HG02852 (cell line): ENCODE results near the gene TELO2.

Source experiments
- ATAC-seq: cut with Tn5 transposase; IDR thresholded peaks from one replicate; pipeline ENCODE4 v1.9.1; 2021; ENCODE audit warnings: mild to moderate bottlenecking, moderate library complexity; ENCODE audit not compliant: unreplicated experiment

Gene TELO2

GRCh38 chr16:1511662-1512569 lies 18.8 kb downstream of the TELO2 start:
- no peak for ATAC-seq

GRCh38 chr16:1512774-1513173 lies 19.6 kb downstream of the TELO2 start:
- no peak for ATAC-seq

DNA sequence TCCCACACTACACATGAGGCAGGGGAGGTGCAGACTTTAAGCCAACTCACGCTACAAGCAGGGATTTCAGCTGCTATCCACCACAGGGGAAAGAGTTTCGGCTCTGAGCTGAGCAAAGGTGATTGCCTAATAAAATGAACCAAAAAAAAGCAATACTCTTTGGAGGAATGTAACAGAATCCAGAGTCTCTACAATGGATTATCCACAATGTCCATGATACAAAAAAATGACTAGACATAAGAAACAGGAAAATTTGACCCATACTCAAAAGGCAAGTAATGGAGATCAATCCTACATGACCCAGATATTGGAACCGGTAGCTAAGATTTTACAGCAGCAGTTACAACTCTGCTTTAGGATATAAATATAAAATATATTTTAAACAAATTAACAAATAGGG lies 21.3 kb downstream of the TELO2 start:
- no peak for ATAC-seq

DNA sequence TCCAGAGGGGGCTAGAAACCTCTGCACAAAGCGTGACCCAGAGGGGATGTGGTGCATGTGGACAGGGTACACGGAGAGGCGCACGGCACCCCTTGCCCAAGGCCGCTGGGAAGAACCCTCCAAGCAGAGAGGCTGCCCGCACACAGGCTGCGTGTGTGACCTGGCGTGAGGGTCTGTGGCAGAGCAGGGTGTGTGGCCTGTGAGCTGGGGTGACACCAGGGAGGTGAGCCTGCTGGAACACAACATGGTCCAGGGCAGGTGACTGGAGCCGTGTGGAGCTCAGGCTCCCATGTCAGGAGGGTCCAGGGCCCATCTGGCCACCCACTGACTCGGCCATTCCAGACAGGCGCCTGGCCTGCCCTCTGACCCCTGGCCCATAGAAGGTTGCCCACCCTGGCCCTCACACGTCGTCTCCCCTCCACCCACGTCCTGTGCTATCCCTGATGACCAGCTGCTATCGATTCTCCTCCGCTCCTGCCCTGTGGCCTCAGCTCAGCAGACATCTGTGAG lies 25.5 kb downstream of the TELO2 start:
- ATAC-seq = no peak

DNA sequence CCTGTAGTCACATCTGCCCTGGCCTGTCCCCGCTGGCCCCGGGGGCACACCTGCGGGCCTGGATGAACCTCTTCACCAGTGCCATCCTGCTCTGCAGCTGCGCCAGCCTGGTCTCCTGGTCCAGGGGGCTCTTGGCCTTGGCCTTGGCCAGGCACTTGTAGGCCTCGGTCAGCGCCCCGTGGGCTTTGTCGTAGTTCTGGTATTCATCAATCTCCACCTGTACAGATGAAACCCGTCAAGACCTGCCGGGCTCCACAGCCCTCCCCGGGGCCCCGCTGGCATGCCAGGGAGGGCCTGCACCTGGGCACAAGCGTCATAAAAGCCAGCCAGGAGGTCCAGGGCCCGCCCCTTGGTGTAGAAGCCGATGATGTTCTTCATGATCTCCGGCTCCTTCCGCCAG lies 26.7 kb downstream of the TELO2 start:
- ATAC-seq = no peak

DNA sequence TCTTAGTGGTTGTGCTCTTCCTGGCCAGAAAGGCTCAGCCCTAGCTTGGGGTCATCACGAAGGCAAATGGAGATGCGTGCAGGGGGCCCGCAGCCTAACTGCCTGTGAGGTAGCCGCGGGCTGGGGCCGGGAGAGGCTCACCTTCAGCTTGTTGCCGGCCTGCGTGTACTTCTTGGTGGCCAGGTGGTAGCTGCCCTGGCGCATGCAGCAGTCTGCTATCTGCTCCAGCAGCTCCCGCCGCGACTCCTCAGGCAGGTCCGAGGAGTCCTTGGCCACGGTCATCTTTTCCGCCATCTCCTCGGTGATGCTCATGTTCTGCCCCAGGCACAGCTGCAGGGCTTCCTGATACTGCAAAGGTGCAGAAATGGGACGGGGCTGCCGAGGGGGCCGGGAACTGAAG lies 27.3 kb downstream of the TELO2 start:
- no peak for ATAC-seq

DNA sequence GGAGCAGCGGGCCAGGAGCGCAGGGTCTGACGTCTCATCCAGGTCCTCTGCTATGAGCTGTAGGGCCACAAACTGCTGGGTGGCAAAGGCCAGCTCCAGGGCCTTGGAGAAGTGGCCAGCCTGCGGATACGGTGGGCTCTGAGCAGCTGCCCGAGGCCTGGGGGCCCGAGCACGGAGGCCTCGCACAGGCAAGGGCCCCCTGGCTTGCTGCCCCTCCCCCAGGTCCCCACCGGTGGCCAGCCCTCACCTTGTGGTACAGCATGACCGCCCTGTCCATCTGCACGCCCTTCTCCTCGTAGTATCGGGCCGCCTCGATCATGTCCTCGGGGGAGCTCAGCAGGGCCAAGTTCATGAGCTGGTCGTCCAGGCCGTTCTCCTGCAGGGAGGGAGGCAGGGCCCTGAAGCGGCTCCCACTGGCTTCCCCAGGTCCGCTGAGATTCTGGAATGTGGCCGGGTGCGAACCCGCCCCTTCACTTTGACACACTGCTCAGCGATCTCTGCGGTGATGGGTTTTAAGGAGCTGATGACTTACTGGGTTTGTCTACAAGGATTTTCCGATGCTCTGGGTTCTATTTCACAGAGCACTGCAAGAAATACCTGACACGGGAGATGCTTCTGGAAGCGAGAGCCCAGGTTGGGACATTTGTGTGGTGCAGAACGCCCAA lies 30.6 kb downstream of the TELO2 start:
- no peak for ATAC-seq

- ATAC-seq = no peak
Measured at GRCh38 chr16:1524366-1524765, 31.2 kb downstream of the TELO2 start.

- ATAC-seq = no peak
Measured at GRCh38 chr16:1525871-1526607, 32.9 kb downstream of the TELO2 start.

GRCh38 chr16:1526608-1527555 lies 33.7 kb downstream of the TELO2 start:
- no peak for ATAC-seq

- ATAC-seq = no peak
Measured at GRCh38 chr16:1527836-1528811, 35.0 kb downstream of the TELO2 start.

DNA sequence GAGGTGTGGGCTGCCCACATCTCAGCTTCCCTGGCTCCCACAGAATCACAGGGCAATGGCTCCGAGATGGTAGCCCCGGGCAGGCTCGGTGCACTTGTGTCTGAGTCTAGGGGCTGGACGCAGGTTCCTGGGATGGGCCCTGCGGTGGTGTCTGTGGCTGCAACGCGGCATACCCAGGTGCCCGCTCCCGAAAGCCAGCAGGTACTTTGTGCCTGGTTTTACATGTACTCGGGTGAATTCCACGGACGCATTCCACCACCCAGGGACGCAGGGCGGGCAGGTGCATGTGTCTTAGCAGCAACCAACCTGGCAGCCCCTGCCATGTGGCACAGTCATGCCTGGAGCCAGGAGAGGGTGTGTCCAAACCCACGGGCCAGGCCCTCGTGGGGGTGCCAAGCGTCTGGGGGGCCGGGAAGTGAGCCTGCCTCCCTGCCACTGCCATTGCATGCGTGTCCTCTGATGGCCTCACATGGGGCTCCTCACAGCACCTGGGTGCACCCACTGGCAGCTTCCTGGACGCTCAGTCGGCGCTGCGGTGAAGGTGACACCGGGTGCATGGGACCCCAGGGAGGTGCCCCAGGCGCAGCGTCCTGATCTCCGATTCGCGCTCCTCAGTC lies 35.9 kb downstream of the TELO2 start:
- no peak for ATAC-seq

DNA sequence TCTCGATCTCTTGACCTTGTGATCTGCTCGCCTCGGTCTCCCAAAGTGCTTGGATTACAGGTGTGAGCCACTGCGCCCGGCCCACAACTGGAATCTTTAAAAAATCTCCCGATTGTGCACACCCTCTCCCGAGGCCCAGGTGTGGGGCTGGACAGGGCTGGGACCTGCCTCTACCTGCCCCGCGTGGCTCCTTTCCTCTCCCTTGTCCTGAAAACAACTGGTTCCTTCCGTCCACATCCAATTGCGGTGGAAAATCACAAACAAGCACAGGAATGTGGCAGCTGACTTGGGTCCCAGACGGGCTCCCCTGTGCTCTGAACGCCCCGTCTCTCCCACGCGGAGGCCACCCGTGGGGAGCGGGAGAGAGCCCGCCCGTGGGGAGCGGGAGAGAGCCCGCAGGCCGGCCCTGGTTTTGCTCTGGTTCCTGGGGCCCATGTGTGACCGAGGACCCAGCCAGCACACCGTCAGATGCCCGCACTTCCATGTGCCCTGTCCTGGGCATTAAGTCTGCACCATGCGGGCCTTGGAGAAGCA lies 37.3 kb downstream of the TELO2 start:
- ATAC-seq = no peak

DNA sequence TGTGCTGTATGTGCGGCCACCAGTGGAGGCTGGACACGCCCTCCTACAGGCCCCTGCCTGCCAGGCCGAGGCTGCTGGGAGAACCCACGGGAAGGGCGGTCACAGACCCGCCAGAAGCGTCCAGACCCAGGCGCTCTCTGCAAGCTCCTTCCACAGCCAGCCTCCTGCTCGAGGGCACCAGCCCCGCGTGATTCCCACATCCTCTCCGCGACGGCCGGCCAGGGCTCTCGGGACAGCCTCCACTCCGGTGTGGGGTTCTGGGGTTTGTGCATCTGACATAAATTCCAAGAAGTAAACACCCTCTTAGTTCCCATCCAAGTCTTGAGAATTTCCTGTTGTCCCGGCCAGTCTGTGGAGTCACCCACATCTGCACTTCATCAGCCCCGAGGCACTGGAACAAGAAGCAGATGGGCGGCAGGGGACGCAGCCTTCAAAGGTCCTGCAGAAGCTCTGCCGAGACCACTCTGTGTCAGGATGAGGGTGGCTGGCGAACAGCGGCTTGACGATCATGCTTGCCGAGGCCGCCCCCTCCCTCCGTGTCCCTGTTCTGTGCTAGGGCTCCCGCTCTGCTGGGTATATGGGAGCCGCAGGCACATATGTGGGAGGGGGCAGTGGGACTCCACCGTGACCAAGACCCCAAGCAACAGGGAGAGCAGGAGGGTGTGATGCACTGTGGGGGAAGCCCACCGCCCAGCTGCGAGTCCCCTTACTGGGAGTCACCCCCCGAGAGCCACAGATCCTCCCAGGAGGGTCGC lies 37.9 kb downstream of the TELO2 start:
- no peak for ATAC-seq

- no peak for ATAC-seq
Measured at GRCh38 chr16:1531638-1531910, 38.4 kb downstream of the TELO2 start.

DNA sequence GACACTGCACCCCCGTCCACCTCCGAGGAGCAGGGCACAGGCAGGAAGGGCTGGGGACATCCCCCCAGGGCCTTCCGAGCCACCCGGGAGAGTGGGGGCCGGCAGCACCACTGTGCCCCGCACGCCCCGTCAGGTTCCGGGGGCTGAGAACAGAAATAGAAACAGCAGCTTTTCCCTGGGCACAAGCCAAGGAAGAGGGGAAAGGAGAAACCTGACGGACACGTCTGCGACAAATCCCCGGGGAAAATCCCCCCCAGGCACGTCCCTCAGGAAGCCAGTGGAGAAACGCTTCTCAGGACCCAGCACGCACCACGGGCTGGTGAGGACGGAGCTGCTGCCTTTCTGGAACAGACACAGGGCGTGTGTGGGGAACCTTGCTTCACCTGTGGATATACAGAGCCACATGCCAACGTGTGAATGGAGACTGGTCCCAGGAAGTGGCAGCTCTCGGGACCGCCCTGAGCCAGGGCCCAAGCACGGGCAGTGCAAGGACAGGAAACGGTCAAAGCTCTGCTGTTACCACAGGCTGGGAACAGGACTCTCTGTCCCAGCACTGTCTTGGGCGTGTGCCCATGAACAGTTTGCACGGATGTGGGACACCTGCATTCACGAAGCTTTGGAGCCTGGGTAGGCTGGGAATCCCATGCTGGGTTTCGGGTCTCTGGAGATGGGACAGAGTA lies 39.1 kb downstream of the TELO2 start:
- ATAC-seq = no peak

DNA sequence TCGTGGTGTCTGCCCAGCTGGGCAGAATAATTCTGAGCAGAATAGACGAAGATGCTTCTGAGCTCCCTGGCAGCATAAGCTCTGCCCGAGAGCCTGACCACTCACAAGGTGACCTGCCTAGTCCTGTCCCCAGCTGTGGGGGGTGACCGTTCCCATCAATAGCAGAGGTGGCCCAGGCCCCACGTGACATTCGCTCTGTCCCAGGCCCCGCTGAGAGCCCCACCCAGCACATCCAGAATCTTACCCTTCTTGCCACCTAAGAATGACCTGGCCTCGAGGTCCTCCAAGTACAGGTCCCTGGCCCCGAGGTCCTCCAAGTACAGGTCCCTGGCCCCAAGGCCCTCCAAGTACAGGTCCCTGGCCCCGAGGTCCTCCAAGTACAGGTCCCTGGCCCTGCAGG lies 39.6 kb downstream of the TELO2 start:
- ATAC-seq = no peak
